Dendritic cell treated with granulocyte-macrophage colony-stimulating factor and Interleukin-4, amounts not matched to agents 40 ng/mL and 50 ng/mL, for 4 days (primary cell): ENCODE measurements around the gene EIF4ENIF1.

Source experiments
- H3K27ac Mint-ChIP-seq: one replicate; pipeline ENCODE4 v1.8.0; 2022; ENCODE audit warnings: mild to moderate bottlenecking, mixed read lengths
- H3K27me3 Mint-ChIP-seq: one replicate; pipeline ENCODE4 v1.8.0; 2022; ENCODE audit warnings: mild to moderate bottlenecking, mixed read lengths
- H3K36me3 Mint-ChIP-seq: one replicate; pipeline ENCODE4 v1.8.0; 2022; ENCODE audit warnings: low read depth, mixed read lengths
- H3K4me1 Mint-ChIP-seq: one replicate; pipeline ENCODE4 v1.8.0; 2022; ENCODE audit warnings: low read depth, mixed read lengths
- H3K4me3 Mint-ChIP-seq: one replicate; pipeline ENCODE4 v1.8.0; 2022; ENCODE audit warnings: mild to moderate bottlenecking, moderate library complexity, mixed read lengths
- H3K9me3 Mint-ChIP-seq: one replicate; pipeline ENCODE4 v1.8.0; 2022; ENCODE audit warnings: mixed read lengths
- intact Hi-C: fragments of 100-400 bp; cut with micrococcal nuclease; formaldehyde crosslinking; loops from one replicate; pipeline ENCODE4 v1.15.0; 2022

Gene EIF4ENIF1

GRCh38 chr22:31393893-31394292, 95.7 kb downstream of the EIF4ENIF1 start:
- Mint-ChIP-seq H3K27ac (no peak overlapping the region), H3K27me3 (peaks cover 2% of the 10 kb centered on the region), H3K4me1 (no peaks in the 10 kb centered on the region), H3K36me3 (no peaks in the 10 kb centered on the region), H3K4me3 (no peak overlapping the region), H3K9me3 (peaks cover 5% of the 10 kb centered on the region)
- intact Hi-C loops = no loop called here
